Measurements from ENCODE around the gene PWP2.

PWP2 gene

DNA sequence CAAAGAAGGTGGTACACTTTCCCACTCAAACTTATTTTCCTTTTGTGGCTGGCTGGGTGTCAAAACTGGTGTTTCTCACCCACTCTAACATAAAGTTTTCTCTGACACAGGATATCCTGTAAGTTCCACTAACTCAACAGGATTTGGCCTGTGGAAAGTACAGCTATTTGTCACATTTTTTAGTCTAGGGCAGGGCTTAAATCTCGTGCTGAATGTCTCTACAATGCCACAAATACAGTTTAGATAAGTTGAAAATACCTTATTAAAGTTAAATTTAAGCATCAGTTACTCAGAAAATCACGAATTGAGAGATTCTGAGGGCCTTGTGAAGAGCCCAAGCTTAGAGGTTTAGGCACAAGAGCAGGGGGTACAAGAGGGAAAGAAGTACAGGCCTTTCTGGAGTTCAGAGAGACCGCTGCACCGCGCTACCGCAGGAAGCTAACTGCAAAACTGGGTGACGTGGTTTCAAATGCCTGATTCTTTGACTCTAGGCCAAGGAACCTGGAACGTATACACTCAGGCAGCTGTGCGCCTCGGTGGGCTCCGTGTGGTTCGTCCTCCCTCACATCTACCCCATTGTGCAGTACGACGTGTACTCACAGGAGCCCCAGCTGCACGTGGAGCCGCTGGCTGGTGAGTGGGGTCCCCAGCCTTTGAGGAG, 23.4 kb upstream of the PWP2 start:
- peaks cover 73 to 93% of the 10 kb centered on the region in 2 experiments for H3K36me3 ChIP-seq (ENCODE audit: control insufficient read depth in 1 of 2, insufficient read depth in 2 of 2, low read depth in 1 of 2, low read length in 2 of 2)

DNA sequence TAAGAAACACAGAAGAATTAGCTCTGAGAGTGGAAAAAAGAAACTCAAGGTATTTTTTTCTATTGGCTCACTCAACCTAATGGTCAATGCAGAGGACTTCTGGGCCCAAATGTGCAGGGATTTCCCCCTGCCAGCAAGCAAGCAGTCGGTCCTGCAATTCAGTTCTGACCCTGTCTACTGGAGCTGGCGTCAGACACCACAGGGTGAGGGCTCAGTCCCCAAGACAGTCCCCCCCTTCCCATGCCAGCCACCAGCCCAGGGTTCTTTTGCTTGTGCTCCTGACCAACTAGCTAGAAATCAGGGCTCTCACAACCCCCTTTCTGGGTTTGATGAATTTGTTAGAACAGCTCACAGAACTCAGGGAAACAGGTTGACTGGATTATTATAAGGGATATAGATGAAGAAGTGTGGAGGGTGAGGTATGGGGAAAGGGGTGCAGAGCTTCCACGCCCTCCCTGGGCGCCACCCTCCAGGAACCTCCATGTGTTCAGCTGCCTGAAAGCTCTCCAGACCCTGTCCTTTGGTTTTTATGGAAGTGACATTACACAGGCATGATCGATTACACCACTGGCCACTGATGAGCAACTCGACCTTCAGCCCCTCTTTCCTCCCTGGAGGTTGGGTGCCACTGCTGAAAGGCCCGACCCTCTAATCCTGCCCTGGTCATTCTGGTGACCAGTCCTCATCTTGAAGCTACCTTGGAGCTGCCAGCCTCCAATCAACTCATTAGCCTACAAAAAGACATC, 22.5 kb upstream of the PWP2 start:
- 92% methylated on average over 7 of the region's 7 CpGs for WGBS
- H3K27ac ChIP-seq (ENCODE audit: low read length, poor library complexity, severe bottlenecking) = no peak overlapping the region
- no peak overlapping the region for H4K91ac ChIP-seq (ENCODE audit: low read length)
- H3K4me2 ChIP-seq (ENCODE audit: low read length, poor library complexity, severe bottlenecking) = no peak overlapping the region
- H2AFZ ChIP-seq (ENCODE audit: low read depth, low read length) = no peak overlapping the region
- no peak overlapping the region for H2AK5ac ChIP-seq (ENCODE audit: low read length, severe bottlenecking)
- H3K23ac ChIP-seq (ENCODE audit: low read length in 2 of 2) = no peak overlapping the region
- H4K8ac ChIP-seq (ENCODE audit: low read length) = no peak overlapping the region
- no peaks in the 10 kb centered on the region for H3K9me3 ChIP-seq (ENCODE audit: control insufficient read depth, low read length)
- no peak overlapping the region for H2BK15ac ChIP-seq (ENCODE audit: low read depth, poor library complexity, severe bottlenecking)
- H3K36me3 ChIP-seq (ENCODE audit: control insufficient read depth in 1 of 2, insufficient read depth in 2 of 2, low read depth in 1 of 2, low read length in 2 of 2) = peaks cover 69 to 93% of the 10 kb centered on the region in 2 experiments
- DNase-seq = peak; percentile 4
- no peak overlapping the region for H3K4ac ChIP-seq (ENCODE audit: low read depth in 1 of 2, low read length in 2 of 2)
- no peak overlapping the region for H2BK120ac ChIP-seq (ENCODE audit: low read depth, low read length)
- no peaks in the 10 kb centered on the region for H3K27me3 ChIP-seq (ENCODE audit: control insufficient read depth in 1 of 2, insufficient read depth in 1 of 2, low read length in 2 of 2)
- no peak overlapping the region for H3K4me3 ChIP-seq (ENCODE audit: insufficient read depth in 1 of 2, low read depth in 1 of 2, low read length in 2 of 2)
- H2BK12ac ChIP-seq (ENCODE audit: low read length in 2 of 2) = no peak overlapping the region
- peaks cover 13% of the 10 kb centered on the region for H3K4me1 ChIP-seq (ENCODE audit: control insufficient read depth, insufficient read depth, low read depth, low read length)
- no peak overlapping the region for H3K9ac ChIP-seq (ENCODE audit: low read length)
- peaks cover 38% of the 10 kb centered on the region for H3K79me1 ChIP-seq (replicated peaks; ENCODE audit: low read length, poor library complexity, severe bottlenecking)
- no peak overlapping the region for H2BK5ac ChIP-seq (ENCODE audit: low read depth, low read length, poor library complexity, severe bottlenecking)
- no peak overlapping the region for H3K18ac ChIP-seq (ENCODE audit: low read depth in 1 of 2, low read length in 2 of 2)
- no peak overlapping the region for H3K14ac ChIP-seq (ENCODE audit: low read length in 2 of 2)

More for the DNA sequence above, 23.4 kb upstream of the PWP2 start:
- Histone ChIP-seq H3K9me3 (ENCODE audit: control insufficient read depth, low read length) (no peaks in the 10 kb centered on the region), H2BK120ac (ENCODE audit: low read depth, low read length) (no peak overlapping the region), H2BK12ac (ENCODE audit: low read length in 2 of 2) (no peak overlapping the region), H3K23ac (ENCODE audit: low read length in 2 of 2) (no peak overlapping the region), H3K79me1 (replicated peaks; ENCODE audit: low read length, poor library complexity, severe bottlenecking) (peaks cover 41% of the 10 kb centered on the region), H4K8ac (ENCODE audit: low read length) (no peak overlapping the region), H3K4me3 (ENCODE audit: insufficient read depth in 1 of 2, low read depth in 1 of 2, low read length in 2 of 2) (no peak overlapping the region), H2BK5ac (ENCODE audit: low read depth, low read length, poor library complexity, severe bottlenecking) (no peak overlapping the region), H3K27ac (ENCODE audit: low read length, poor library complexity, severe bottlenecking) (no peak overlapping the region), H4K91ac (ENCODE audit: low read length) (no peak overlapping the region), H2BK15ac (ENCODE audit: low read depth, poor library complexity, severe bottlenecking) (no peak overlapping the region), H3K9ac (ENCODE audit: low read length) (no peak overlapping the region), H3K27me3 (ENCODE audit: control insufficient read depth in 1 of 2, insufficient read depth in 1 of 2, low read length in 2 of 2) (no peaks in the 10 kb centered on the region), H3K14ac (ENCODE audit: low read length in 2 of 2) (no peak overlapping the region), H3K18ac (ENCODE audit: low read depth in 1 of 2, low read length in 2 of 2) (no peak overlapping the region), H2AK5ac (ENCODE audit: low read length, severe bottlenecking) (no peak overlapping the region), H2AFZ (ENCODE audit: low read depth, low read length) (no peak overlapping the region), H3K4me1 (ENCODE audit: control insufficient read depth, insufficient read depth, low read depth, low read length) (peaks cover 5% of the 10 kb centered on the region), H3K4me2 (ENCODE audit: low read length, poor library complexity, severe bottlenecking) (no peak overlapping the region), H3K4ac (ENCODE audit: low read depth in 1 of 2, low read length in 2 of 2) (no peak overlapping the region)
- 97% methylated on average over 15 of the region's 16 CpGs for WGBS
- DNase-seq = no peak

DNA sequence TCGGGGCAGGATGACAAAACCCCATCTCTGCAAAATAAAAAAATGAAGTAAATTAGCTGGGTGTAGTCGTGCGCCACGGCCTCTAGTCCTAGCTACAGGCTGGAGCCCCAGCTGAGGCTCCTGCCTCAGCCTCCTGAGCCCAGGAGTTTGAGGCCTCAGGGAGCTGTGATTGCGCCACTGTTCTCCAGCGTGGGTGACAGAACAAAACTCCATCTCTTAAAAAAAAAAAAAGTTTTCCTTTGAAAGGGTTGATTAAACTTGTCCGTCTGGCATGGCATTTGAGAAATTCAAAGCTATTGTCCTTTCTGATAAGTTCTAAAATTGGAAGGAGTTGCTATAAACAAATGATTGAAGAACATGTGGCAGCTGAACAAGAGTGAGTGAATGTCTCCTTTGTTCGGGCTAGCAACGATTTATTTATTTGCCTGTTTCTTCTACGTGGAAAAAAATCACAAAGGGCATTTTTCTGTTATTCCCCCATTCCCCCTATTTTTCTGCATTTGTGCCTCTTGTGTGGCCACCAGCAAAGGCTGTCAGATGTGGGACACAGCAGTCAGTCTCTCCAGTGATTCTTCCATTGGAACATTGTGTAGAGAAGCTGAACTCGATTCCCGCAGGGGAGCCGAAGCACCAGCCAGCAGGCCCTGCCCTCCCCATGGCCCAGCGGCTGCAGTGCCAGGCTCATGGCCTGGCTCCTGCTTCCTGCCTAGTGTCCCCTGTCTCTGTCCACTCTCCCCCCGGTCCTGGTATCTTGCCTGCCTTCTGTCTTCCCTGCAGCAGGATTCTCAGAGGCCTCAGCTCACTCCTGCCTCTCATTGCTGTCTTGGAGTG, 21.5 kb upstream of the PWP2 start:
- no peak overlapping the region for H2BK15ac ChIP-seq (ENCODE audit: low read depth, poor library complexity, severe bottlenecking)
- H2AK5ac ChIP-seq (ENCODE audit: low read length, severe bottlenecking) = no peak overlapping the region
- no peak overlapping the region for H4K8ac ChIP-seq (ENCODE audit: low read length)
- H3K14ac ChIP-seq (ENCODE audit: low read length in 2 of 2) = no peak overlapping the region
- H2BK5ac ChIP-seq (ENCODE audit: low read depth, low read length, poor library complexity, severe bottlenecking) = no peak overlapping the region
- WGBS = 95% methylated on average over 15 of the region's 15 CpGs
- no peak overlapping the region for H3K9ac ChIP-seq (ENCODE audit: low read length)
- H3K4ac ChIP-seq (ENCODE audit: low read depth in 1 of 2, low read length in 2 of 2) = no peak overlapping the region
- peaks cover 17% of the 10 kb centered on the region for H3K4me1 ChIP-seq (ENCODE audit: control insufficient read depth, insufficient read depth, low read depth, low read length)
- no peak overlapping the region for H3K27ac ChIP-seq (ENCODE audit: low read length, poor library complexity, severe bottlenecking)
- peaks cover 42% of the 10 kb centered on the region for H3K79me1 ChIP-seq (replicated peaks; ENCODE audit: low read length, poor library complexity, severe bottlenecking)
- no peak overlapping the region for H3K4me2 ChIP-seq (ENCODE audit: low read length, poor library complexity, severe bottlenecking)
- no peak overlapping the region for H2BK12ac ChIP-seq (ENCODE audit: low read length in 2 of 2)
- H3K18ac ChIP-seq (ENCODE audit: low read depth in 1 of 2, low read length in 2 of 2) = no peak overlapping the region
- no peak overlapping the region for H2AFZ ChIP-seq (ENCODE audit: low read depth, low read length)
- no peaks in the 10 kb centered on the region for H3K9me3 ChIP-seq (ENCODE audit: control insufficient read depth, low read length)
- H3K27me3 ChIP-seq (ENCODE audit: control insufficient read depth in 1 of 2, insufficient read depth in 1 of 2, low read length in 2 of 2) = no peaks in the 10 kb centered on the region
- no peak overlapping the region for H2BK120ac ChIP-seq (ENCODE audit: low read depth, low read length)
- no peak overlapping the region for H4K91ac ChIP-seq (ENCODE audit: low read length)
- H3K23ac ChIP-seq (ENCODE audit: low read length in 2 of 2) = no peak overlapping the region
- no peak overlapping the region for H3K4me3 ChIP-seq (ENCODE audit: insufficient read depth in 1 of 2, low read depth in 1 of 2, low read length in 2 of 2)
- H3K36me3 ChIP-seq (ENCODE audit: control insufficient read depth in 1 of 2, insufficient read depth in 2 of 2, low read depth in 1 of 2, low read length in 2 of 2) = peaks cover 70 to 93% of the 10 kb centered on the region in 2 experiments
- no peak for DNase-seq
